ENCODE results near the gene RSPRY1. TPM values are rescaled to one million over a fixed set of nuclear protein-coding genes. Genes with fewer than 3 reads are reported as not detected.

Gene RSPRY1
- polyA plus RNA-seq, 2 donors, result 7.5 to 9.8 TPM

- Histone ChIP-seq H3K27me3 (ENCODE audit: control insufficient read depth in 1 of 2, insufficient read depth in 2 of 2, low read length in 2 of 2) (no peaks in the 10 kb centered on the region), H3K36me3 (ENCODE audit: control insufficient read depth in 2 of 2, insufficient read depth in 2 of 2, low read length in 1 of 2) (peaks cover 0 to 4% of the 10 kb centered on the region in 2 donors), H3K4me1 (ENCODE audit: control insufficient read depth in 2 of 2, insufficient read depth in 2 of 2, low read length in 1 of 2) (no peaks in the 10 kb centered on the region), H3K4me3 (ENCODE audit: low read depth in 1 of 2, low read length in 2 of 2) (no peak overlapping the region), H3K27ac (ENCODE audit: low read depth in 2 of 2, low read length in 1 of 2) (no peak overlapping the region), H3K9me3 (ENCODE audit: control insufficient read depth in 2 of 2, insufficient read depth in 1 of 2, low read depth in 1 of 2, low read length in 1 of 2) (no peaks in the 10 kb centered on the region)
- 86 to 92% methylated on average over 2 of the region's 2 CpGs for WGBS, 2 donors
Measured at GRCh38 chr16:57242650-57243049, 56.5 kb downstream of the RSPRY1 start.

- WGBS, 2 donors, result 8 to 9% methylated on average over 9 of the region's 9 CpGs
Measured at GRCh38 chr16:57244463-57244766, 58.3 kb downstream of the RSPRY1 start.

GRCh38 chr16:57244767-57245471 is 58.8 kb downstream of the RSPRY1 start, which contains the start of gene ARL2BP:
Gene ARL2BP, plus strand, starts transcription at chr16:57245259. Its CDS starts 109 bp downstream, at chr16:57245368.
- H3K27me3 ChIP-seq (ENCODE audit: control insufficient read depth in 1 of 2, insufficient read depth in 2 of 2, low read length in 2 of 2), result no peaks in the 10 kb centered on the region
- peak within 1 kb of the TSS; percentile 62 to 70 for H3K4me3 ChIP-seq (ENCODE audit: low read depth in 1 of 2, low read length in 2 of 2)
- no peaks in the 10 kb centered on the region for H3K4me1 ChIP-seq (ENCODE audit: control insufficient read depth in 2 of 2, insufficient read depth in 2 of 2, low read length in 1 of 2)
- WGBS, 2 donors, result 0 to 1% methylated on average over 75 to 77 of the region's 77 CpGs
- H3K27ac ChIP-seq (ENCODE audit: low read depth in 2 of 2, low read length in 1 of 2), result peak within 1 kb of the TSS; percentile 95
- peaks cover 2 to 9% of the 10 kb centered on the region in 2 donors for H3K36me3 ChIP-seq (ENCODE audit: control insufficient read depth in 2 of 2, insufficient read depth in 2 of 2, low read length in 1 of 2)
- no peaks in the 10 kb centered on the region for H3K9me3 ChIP-seq (ENCODE audit: control insufficient read depth in 2 of 2, insufficient read depth in 1 of 2, low read depth in 1 of 2, low read length in 1 of 2)

More at GRCh38 chr16:57244463-57244766, 58.3 kb downstream of the RSPRY1 start:
- Histone ChIP-seq H3K4me1 (ENCODE audit: control insufficient read depth in 2 of 2, insufficient read depth in 2 of 2, low read length in 1 of 2) (no peaks in the 10 kb centered on the region), H3K9me3 (ENCODE audit: control insufficient read depth in 2 of 2, insufficient read depth in 1 of 2, low read depth in 1 of 2, low read length in 1 of 2) (no peaks in the 10 kb centered on the region), H3K36me3 (ENCODE audit: control insufficient read depth in 2 of 2, insufficient read depth in 2 of 2, low read length in 1 of 2) (peaks cover 0 to 4% of the 10 kb centered on the region in 2 donors), H3K27me3 (ENCODE audit: control insufficient read depth in 1 of 2, insufficient read depth in 2 of 2, low read length in 2 of 2) (no peaks in the 10 kb centered on the region), H3K4me3 (ENCODE audit: low read depth in 1 of 2, low read length in 2 of 2) (peak overlapping the region; percentile 62 to 70), H3K27ac (ENCODE audit: low read depth in 2 of 2, low read length in 1 of 2) (peak overlapping the region; percentile 86 to 93)

- 3 to 4% methylated on average over 28 of the region's 28 CpGs for WGBS, 2 donors
- peak overlapping the region; percentile 62 to 70 for H3K4me3 ChIP-seq (ENCODE audit: low read depth in 1 of 2, low read length in 2 of 2)
- H3K27me3 ChIP-seq (ENCODE audit: control insufficient read depth in 1 of 2, insufficient read depth in 2 of 2, low read length in 2 of 2), result no peaks in the 10 kb centered on the region
- peaks cover 6 to 14% of the 10 kb centered on the region in 2 donors for H3K36me3 ChIP-seq (ENCODE audit: control insufficient read depth in 2 of 2, insufficient read depth in 2 of 2, low read length in 1 of 2)
- H3K27ac ChIP-seq (ENCODE audit: low read depth in 2 of 2, low read length in 1 of 2), result peak overlapping the region; percentile 95
- no peaks in the 10 kb centered on the region for H3K9me3 ChIP-seq (ENCODE audit: control insufficient read depth in 2 of 2, insufficient read depth in 1 of 2, low read depth in 1 of 2, low read length in 1 of 2)
- H3K4me1 ChIP-seq (ENCODE audit: control insufficient read depth in 2 of 2, insufficient read depth in 2 of 2, low read length in 1 of 2), result no peaks in the 10 kb centered on the region
Measured at GRCh38 chr16:57245472-57246113, 59.5 kb downstream of the RSPRY1 start.

GRCh38 chr16:57251352-57251751 is 65.2 kb downstream of the RSPRY1 start:
- no peak overlapping the region for H3K27ac ChIP-seq (ENCODE audit: low read depth in 2 of 2, low read length in 1 of 2)
- 91 to 98% methylated on average over 2 of the region's 2 CpGs for WGBS, 2 donors

GRCh38 chr16:57252148-57252721 is 66.1 kb downstream of the RSPRY1 start:
- Histone ChIP-seq H3K36me3 (ENCODE audit: control insufficient read depth in 2 of 2, insufficient read depth in 2 of 2, low read length in 1 of 2) (peaks cover 9 to 33% of the 10 kb centered on the region in 2 donors), H3K9me3 (ENCODE audit: control insufficient read depth in 2 of 2, insufficient read depth in 1 of 2, low read depth in 1 of 2, low read length in 1 of 2) (no peaks in the 10 kb centered on the region), H3K4me3 (ENCODE audit: low read depth in 1 of 2, low read length in 2 of 2) (no peak overlapping the region), H3K27me3 (ENCODE audit: control insufficient read depth in 1 of 2, insufficient read depth in 2 of 2, low read length in 2 of 2) (no peaks in the 10 kb centered on the region), H3K4me1 (ENCODE audit: control insufficient read depth in 2 of 2, insufficient read depth in 2 of 2, low read length in 1 of 2) (peaks cover 0 to 9% of the 10 kb centered on the region in 2 donors), H3K27ac (ENCODE audit: low read depth in 2 of 2, low read length in 1 of 2) (peak overlapping the region in 1 of 2 donors; percentile 47)
- 87 to 92% methylated on average over 6 of the region's 6 CpGs for WGBS, 2 donors

More at GRCh38 chr16:57251352-57251751, 65.2 kb downstream of the RSPRY1 start:
- no peak overlapping the region for H3K4me3 ChIP-seq (ENCODE audit: low read depth in 1 of 2, low read length in 2 of 2)
- H3K4me1 ChIP-seq (ENCODE audit: control insufficient read depth in 2 of 2, insufficient read depth in 2 of 2, low read length in 1 of 2), result peaks cover 0 to under 1% of the 10 kb centered on the region in 2 donors
- no peaks in the 10 kb centered on the region for H3K9me3 ChIP-seq (ENCODE audit: control insufficient read depth in 2 of 2, insufficient read depth in 1 of 2, low read depth in 1 of 2, low read length in 1 of 2)
- peaks cover 9 to 26% of the 10 kb centered on the region in 2 donors for H3K36me3 ChIP-seq (ENCODE audit: control insufficient read depth in 2 of 2, insufficient read depth in 2 of 2, low read length in 1 of 2)
- H3K27me3 ChIP-seq (ENCODE audit: control insufficient read depth in 1 of 2, insufficient read depth in 2 of 2, low read length in 2 of 2), result no peaks in the 10 kb centered on the region

GRCh38 chr16:57253466-57253865 is 67.3 kb downstream of the RSPRY1 start:
- 88 to 94% methylated on average over 1 of the region's 1 CpG for WGBS, 2 donors
- Histone ChIP-seq H3K27ac (ENCODE audit: low read depth in 2 of 2, low read length in 1 of 2) (no peak overlapping the region), H3K4me1 (ENCODE audit: control insufficient read depth in 2 of 2, insufficient read depth in 2 of 2, low read length in 1 of 2) (peaks cover 0 to 16% of the 10 kb centered on the region in 2 donors), H3K27me3 (ENCODE audit: control insufficient read depth in 1 of 2, insufficient read depth in 2 of 2, low read length in 2 of 2) (no peaks in the 10 kb centered on the region), H3K36me3 (ENCODE audit: control insufficient read depth in 2 of 2, insufficient read depth in 2 of 2, low read length in 1 of 2) (peaks cover 9 to 42% of the 10 kb centered on the region in 2 donors), H3K9me3 (ENCODE audit: control insufficient read depth in 2 of 2, insufficient read depth in 1 of 2, low read depth in 1 of 2, low read length in 1 of 2) (no peaks in the 10 kb centered on the region), H3K4me3 (ENCODE audit: low read depth in 1 of 2, low read length in 2 of 2) (no peak overlapping the region)

- Histone ChIP-seq H3K27me3 (ENCODE audit: control insufficient read depth in 1 of 2, insufficient read depth in 2 of 2, low read length in 2 of 2) (no peaks in the 10 kb centered on the region), H3K27ac (ENCODE audit: low read depth in 2 of 2, low read length in 1 of 2) (peak overlapping the region; percentile 81 to 88), H3K4me3 (ENCODE audit: low read depth in 1 of 2, low read length in 2 of 2) (no peak overlapping the region), H3K36me3 (ENCODE audit: control insufficient read depth in 2 of 2, insufficient read depth in 2 of 2, low read length in 1 of 2) (peaks cover 3 to 28% of the 10 kb centered on the region in 2 donors), H3K9me3 (ENCODE audit: control insufficient read depth in 2 of 2, insufficient read depth in 1 of 2, low read depth in 1 of 2, low read length in 1 of 2) (no peaks in the 10 kb centered on the region), H3K4me1 (ENCODE audit: control insufficient read depth in 2 of 2, insufficient read depth in 2 of 2, low read length in 1 of 2) (peaks cover 0 to 21% of the 10 kb centered on the region in 2 donors)
- WGBS, 2 donors, result 58 to 72% methylated on average over 10 of the region's 10 CpGs
Measured at GRCh38 chr16:57255686-57256415, 69.7 kb downstream of the RSPRY1 start.

Data from esophagus (tissue), 2 donors.